K562 (cell line): ENCODE measurements around the gene PTPRC.

Experiments
- POLR2AphosphoS5 ChIP-seq: IDR thresholded peaks from 2 replicates; pipeline ENCODE4 v1.6.1; 2011; ENCODE audit warnings: mild to moderate bottlenecking, low read depth, low read length, moderate library complexity; ENCODE audit not compliant: control insufficient read depth, insufficient read depth
- TBL1XR1 ChIP-seq, 2 experiments: IDR thresholded peaks; 2 replicates each; pipeline ENCODE4 v1.6.1; 2012; ENCODE audit warnings: improper control_type of control experiment in 2 of 2, low read length in 2 of 2, mild to moderate bottlenecking in 1 of 2
- TF ChIP-seq, protein P1 (sequence below), 2 experiments: fragments of 250-450 bp in 1 of 2; fragments of 450-650 bp in 1 of 2; sonication (Bioruptor Pico) in 1 of 2; IDR thresholded peaks; 2 replicates each; pipeline versions ENCODE4 v1.6.1 to v1.8.0; 2016 to 2021; ENCODE audit warnings: mild to moderate bottlenecking in 2 of 2, moderate library complexity in 2 of 2, missing compliant biosample characterization in 1 of 2, missing genetic modification characterization in 1 of 2
- TF ChIP-seq, protein P2 (sequence below), 3 experiments: IDR thresholded peaks in 2 of 3; conservative IDR thresholded peaks in 1 of 3; 2 replicates each; pipeline ENCODE4 v1.5.1; 2011 to 2012; ENCODE audit warnings: low read length in 3 of 3, mild to moderate bottlenecking in 3 of 3, control low read depth in 2 of 3, improper control_type of control experiment in 1 of 3, inconsistent platforms in 1 of 3, low read depth in 1 of 3, mixed read lengths in 1 of 3, moderate library complexity in 1 of 3; ENCODE audit not compliant: insufficient read depth in 2 of 3
- TF ChIP-seq, protein P3 (sequence below), 2 experiments: fragments of 450-650 bp in 1 of 2; sonication (generic) in 1 of 2; formaldehyde crosslinking; conservative IDR thresholded peaks; 2 replicates each; pipeline versions ENCODE4 v1.4.0 to v1.8.1; 2020 to 2022; ENCODE audit warnings: mild to moderate bottlenecking in 1 of 2, missing genetic modification reagents in 1 of 2

DNA sequence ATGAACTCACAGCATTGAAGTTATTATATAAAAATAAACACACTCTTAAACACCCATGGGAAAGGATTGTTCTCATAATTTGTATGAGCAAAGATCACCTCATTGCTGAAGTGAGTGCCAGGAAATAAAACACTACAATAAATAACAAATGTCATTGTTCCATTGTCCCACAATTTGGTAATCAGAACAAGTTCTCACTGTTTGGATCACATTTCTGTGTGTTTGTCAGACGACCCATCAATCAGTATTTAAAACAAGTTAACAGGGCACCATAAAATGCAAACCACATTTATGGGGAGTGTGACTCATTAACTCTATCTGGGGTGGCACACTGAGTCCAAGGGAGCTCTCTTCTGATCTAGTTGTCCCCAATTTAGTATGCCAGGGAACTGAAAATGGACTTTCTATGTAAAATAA, 124.5 kb downstream of the PTPRC start:
- no peak for TF ChIP-seq TBL1XR1 (IDR thresholded peaks at IDR 0.05; ENCODE audit: low read length in 2 of 2)
- TF ChIP-seq, protein P1, sequence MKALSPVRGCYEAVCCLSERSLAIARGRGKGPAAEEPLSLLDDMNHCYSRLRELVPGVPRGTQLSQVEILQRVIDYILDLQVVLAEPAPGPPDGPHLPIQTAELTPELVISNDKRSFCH (CRISPR knock-in tag; IDR thresholded peaks at IDR 0.05): no peak
- TF ChIP-seq, protein P1 (tag; IDR thresholded peaks at IDR 0.05): no peak
- TF ChIP-seq POLR2AphosphoS5: no peak
- TF ChIP-seq, protein P2, sequence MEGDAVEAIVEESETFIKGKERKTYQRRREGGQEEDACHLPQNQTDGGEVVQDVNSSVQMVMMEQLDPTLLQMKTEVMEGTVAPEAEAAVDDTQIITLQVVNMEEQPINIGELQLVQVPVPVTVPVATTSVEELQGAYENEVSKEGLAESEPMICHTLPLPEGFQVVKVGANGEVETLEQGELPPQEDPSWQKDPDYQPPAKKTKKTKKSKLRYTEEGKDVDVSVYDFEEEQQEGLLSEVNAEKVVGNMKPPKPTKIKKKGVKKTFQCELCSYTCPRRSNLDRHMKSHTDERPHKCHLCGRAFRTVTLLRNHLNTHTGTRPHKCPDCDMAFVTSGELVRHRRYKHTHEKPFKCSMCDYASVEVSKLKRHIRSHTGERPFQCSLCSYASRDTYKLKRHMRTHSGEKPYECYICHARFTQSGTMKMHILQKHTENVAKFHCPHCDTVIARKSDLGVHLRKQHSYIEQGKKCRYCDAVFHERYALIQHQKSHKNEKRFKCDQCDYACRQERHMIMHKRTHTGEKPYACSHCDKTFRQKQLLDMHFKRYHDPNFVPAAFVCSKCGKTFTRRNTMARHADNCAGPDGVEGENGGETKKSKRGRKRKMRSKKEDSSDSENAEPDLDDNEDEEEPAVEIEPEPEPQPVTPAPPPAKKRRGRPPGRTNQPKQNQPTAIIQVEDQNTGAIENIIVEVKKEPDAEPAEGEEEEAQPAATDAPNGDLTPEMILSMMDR (IDR thresholded peaks at IDR 0.05 in 2 of 3, conservative IDR thresholded peaks at IDR 0.05 in 1 of 3; ENCODE audit: insufficient read depth in 2 of 3, low read depth in 1 of 3, low read length in 3 of 3): no peak
- TF ChIP-seq, protein P3, sequence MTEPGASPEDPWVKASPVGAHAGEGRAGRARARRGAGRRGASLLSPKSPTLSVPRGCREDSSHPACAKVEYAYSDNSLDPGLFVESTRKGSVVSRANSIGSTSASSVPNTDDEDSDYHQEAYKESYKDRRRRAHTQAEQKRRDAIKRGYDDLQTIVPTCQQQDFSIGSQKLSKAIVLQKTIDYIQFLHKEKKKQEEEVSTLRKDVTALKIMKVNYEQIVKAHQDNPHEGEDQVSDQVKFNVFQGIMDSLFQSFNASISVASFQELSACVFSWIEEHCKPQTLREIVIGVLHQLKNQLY (CRISPR knock-in tag; conservative IDR thresholded peaks at IDR 0.05): no peak
